ENCODE data around the gene OAS2. TPM values are rescaled to one million over a fixed set of nuclear protein-coding genes. Genes with fewer than 3 reads are reported as not detected.

Gene OAS2
- total RNA-seq, 4 donors from 2014 or later, result 8.3 to 35.6 (median 10.9) TPM

DNA sequence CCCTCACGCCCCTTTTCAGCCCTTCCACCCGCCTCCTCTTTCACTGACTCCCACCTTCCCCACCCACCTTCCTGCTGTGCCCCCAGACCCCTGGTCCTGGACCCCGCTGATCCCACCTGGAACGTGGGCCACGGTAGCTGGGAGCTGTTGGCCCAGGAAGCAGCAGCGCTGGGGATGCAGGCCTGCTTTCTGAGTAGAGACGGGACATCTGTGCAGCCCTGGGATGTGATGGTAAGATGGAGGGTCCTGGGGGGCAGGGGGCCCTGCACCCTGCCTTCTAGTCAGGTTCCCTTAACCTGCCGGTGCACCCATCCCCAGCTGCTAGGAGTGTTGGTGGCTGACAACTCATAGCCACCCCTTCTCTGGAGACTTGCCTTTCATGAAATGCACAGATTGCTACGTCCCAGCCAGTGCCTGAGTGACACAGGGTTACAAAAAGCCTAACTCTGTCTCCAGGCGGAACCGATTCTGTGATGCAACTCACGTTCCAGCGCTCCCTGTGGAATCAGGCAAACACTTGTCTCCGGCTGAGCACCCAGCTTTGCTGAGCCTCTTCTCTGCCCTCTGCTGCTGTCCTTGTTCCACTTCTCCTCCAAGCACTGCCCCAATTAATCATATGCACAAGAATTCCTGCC lies 15.0 kb upstream of the OAS2 start:
- H3K4me1 ChIP-seq, result no peaks in the 10 kb centered on the region
- no peaks in the 10 kb centered on the region for H3K9me3 ChIP-seq
- peaks cover 12 to 100% (median 39%) of the 10 kb centered on the region in 3 donors for H3K36me3 ChIP-seq
- intact Hi-C loops (cut with DNase I), result no loop called here
- 85 to 96% methylated on average over 7 to 14 of the region's 14 CpGs for WGBS, 2 donors
- DNase-seq, result no peak
- H3K27me3 ChIP-seq, result no peaks in the 10 kb centered on the region
- no peak overlapping the region for H3K4me3 ChIP-seq
- no peak overlapping the region for H3K27ac ChIP-seq
- TF ChIP-seq CTCF (IDR thresholded peaks at IDR 0.05), result no peak
- TF ChIP-seq POLR2A (IDR thresholded peaks at IDR 0.05), result no peak

GRCh38 chr12:112964067-112964670 lies 14.2 kb upstream of the OAS2 start:
- no peak overlapping the region for H3K4me3 ChIP-seq
- no peak overlapping the region for H3K27ac ChIP-seq
- H3K36me3 ChIP-seq, result peaks cover 12 to 100% (median 39%) of the 10 kb centered on the region in 3 donors
- TF ChIP-seq CTCF (IDR thresholded peaks at IDR 0.05) (no peak), POLR2A (IDR thresholded peaks at IDR 0.05) (no peak)
- intact Hi-C loops (cut with DNase I), result no loop called here
- no peaks in the 10 kb centered on the region for H3K9me3 ChIP-seq
- DNase-seq, result no peak
- no peaks in the 10 kb centered on the region for H3K4me1 ChIP-seq
- H3K27me3 ChIP-seq, result no peaks in the 10 kb centered on the region
- 83 to 93% methylated on average over 1 to 3 of the region's 6 CpGs for WGBS, 2 donors

DNA sequence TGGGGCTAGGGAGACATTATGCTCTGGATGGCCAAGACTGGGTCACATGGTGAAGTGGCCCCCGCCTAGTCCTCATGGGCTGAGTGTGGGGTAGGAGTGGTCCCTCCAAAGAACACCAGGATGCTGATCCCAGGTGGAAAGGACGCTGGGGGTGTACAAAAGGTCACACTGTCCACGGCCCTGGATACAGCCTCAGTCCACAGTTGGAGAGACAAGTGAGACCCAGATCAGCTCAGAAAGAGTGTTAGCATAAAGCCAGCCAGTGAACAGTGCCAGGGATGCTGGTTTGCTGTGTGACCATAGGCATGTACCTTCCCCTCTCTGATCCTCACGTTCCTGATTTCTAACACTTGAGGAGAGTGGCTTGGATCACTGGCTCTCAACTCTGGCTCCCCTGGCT lies 13.4 kb upstream of the OAS2 start:
- 87 to 100% methylated on average over 3 of the region's 4 CpGs for WGBS, 2 donors
- H3K36me3 ChIP-seq, result peaks cover 16 to 100% (median 45%) of the 10 kb centered on the region in 3 donors
- TF ChIP-seq CTCF (IDR thresholded peaks at IDR 0.05) (no peak), POLR2A (IDR thresholded peaks at IDR 0.05) (no peak)

GRCh38 chr12:112965643-112966042 lies 12.7 kb upstream of the OAS2 start:
- peaks cover 16 to 100% (median 48%) of the 10 kb centered on the region in 3 donors for H3K36me3 ChIP-seq
- 72 to 92% methylated on average over 5 to 7 of the region's 15 CpGs for WGBS, 2 donors

More for the DNA sequence above, 13.4 kb upstream of the OAS2 start:
- H3K27me3 ChIP-seq, result no peaks in the 10 kb centered on the region
- no peak overlapping the region for H3K4me3 ChIP-seq
- no peaks in the 10 kb centered on the region for H3K9me3 ChIP-seq
- DNase-seq, result no peak
- H3K4me1 ChIP-seq, result no peaks in the 10 kb centered on the region
- no peak overlapping the region for H3K27ac ChIP-seq
- intact Hi-C loops (cut with DNase I), result no loop called here

More at GRCh38 chr12:112965643-112966042, 12.7 kb upstream of the OAS2 start:
- no peaks in the 10 kb centered on the region for H3K27me3 ChIP-seq
- H3K9me3 ChIP-seq, result no peaks in the 10 kb centered on the region
- TF ChIP-seq POLR2A (IDR thresholded peaks at IDR 0.05), result no peak
- no peak for TF ChIP-seq CTCF (IDR thresholded peaks at IDR 0.05)
- no peak for DNase-seq
- H3K4me3 ChIP-seq, result no peak overlapping the region
- no peaks in the 10 kb centered on the region for H3K4me1 ChIP-seq
- H3K27ac ChIP-seq, result no peak overlapping the region
- intact Hi-C loops (cut with DNase I), result no loop called here
